Brain pericyte (primary cell): ENCODE data around the gene L2HGDH.
"Not testable (repeated sequence)": the region's sequence is repeated elsewhere in the genome, so short reads cannot be mapped to it uniquely, and the experiment has no call there.

Experiments
- DNase-seq: peaks from one replicate; pipeline ENCODE4 v3.0.0-alpha.2; 2012; ENCODE audit warnings: low read depth, low spot score

Gene L2HGDH

GRCh38 chr14:50311972-50312733 is at the start of gene L2HGDH, which contains the start of gene DMAC2L:
L2HGDH (minus strand) TSS chr14:50312229; CDS start chr14:50312150, 79 bp downstream.
DMAC2L (plus strand) TSS chr14:50312324; CDS start chr14:50321488, 9,164 bp downstream.
- peak; percentile 79 for DNase-seq

- DNase-seq: no peak
Observed at GRCh38 chr14:50360851-50361250, 48.8 kb upstream of the L2HGDH start.

- DNase-seq: no peak
Observed at GRCh38 chr14:50360093-50360492, 48.1 kb upstream of the L2HGDH start.

- no peak for DNase-seq
Observed at GRCh38 chr14:50359631-50360030, 47.6 kb upstream of the L2HGDH start.

- no peak for DNase-seq
Observed at GRCh38 chr14:50357753-50358395, 45.8 kb upstream of the L2HGDH start.

- no peak for DNase-seq
Observed at GRCh38 chr14:50357124-50357523, 45.1 kb upstream of the L2HGDH start.

- not testable (repeated sequence) for DNase-seq
Observed at GRCh38 chr14:50356283-50356682, 44.3 kb upstream of the L2HGDH start.

- DNase-seq: no peak
Observed at GRCh38 chr14:50355692-50356091, 43.7 kb upstream of the L2HGDH start.

GRCh38 chr14:50354527-50354926 is 42.5 kb upstream of the L2HGDH start:
- DNase-seq: no peak

- no peak for DNase-seq
Observed at GRCh38 chr14:50353126-50353525, 41.1 kb upstream of the L2HGDH start.

GRCh38 chr14:50352584-50352983 is 40.6 kb upstream of the L2HGDH start:
- no peak for DNase-seq

GRCh38 chr14:50350975-50351374 is 38.9 kb upstream of the L2HGDH start:
- no peak for DNase-seq

- DNase-seq: no peak
Observed at GRCh38 chr14:50348933-50349332, 36.9 kb upstream of the L2HGDH start.

- no peak for DNase-seq
Observed at GRCh38 chr14:50347521-50347920, 35.5 kb upstream of the L2HGDH start.

GRCh38 chr14:50345846-50346422 is 33.9 kb upstream of the L2HGDH start:
- no peak for DNase-seq

GRCh38 chr14:50344876-50345563 is 33.0 kb upstream of the L2HGDH start:
- no peak for DNase-seq

GRCh38 chr14:50344116-50344775 is 32.2 kb upstream of the L2HGDH start:
- no peak for DNase-seq

- no peak for DNase-seq
Observed at GRCh38 chr14:50343434-50343833, 31.4 kb upstream of the L2HGDH start.

- DNase-seq: no peak
Observed at GRCh38 chr14:50342221-50343078, 30.4 kb upstream of the L2HGDH start.

- DNase-seq: no peak
Observed at GRCh38 chr14:50340963-50341362, 28.9 kb upstream of the L2HGDH start.

GRCh38 chr14:50340045-50340444 is 28.0 kb upstream of the L2HGDH start:
- no peak for DNase-seq
